ENCODE results near the gene PRR15. TPM values are rescaled to one million over a fixed set of nuclear protein-coding genes. Genes with fewer than 3 reads are reported as not detected.

PRR15 gene
- total RNA-seq, 1 experiment from 2014 or later = 2.9 TPM

- BruUV-seq (replicated peaks) = no TSS peak
- H3K4me1 ChIP-seq (ENCODE audit: control insufficient read depth in 1 of 2, insufficient read depth in 2 of 2, low read length in 2 of 2) = no peaks in the 10 kb centered on the region
- H2AFZ ChIP-seq (ENCODE audit: low read depth, low read length, poor library complexity, severe bottlenecking) = no peak overlapping the region
- no peaks in the 10 kb centered on the region for H4K20me1 ChIP-seq (ENCODE audit: insufficient read depth)
- intact Hi-C loops (cut with micrococcal nuclease) = no loop called here
- H3K79me2 ChIP-seq (ENCODE audit: insufficient read depth, low read length) = no peaks in the 10 kb centered on the region
- no peaks in the 10 kb centered on the region for H3K36me3 ChIP-seq (ENCODE audit: control insufficient read depth in 1 of 2, insufficient read depth in 2 of 2, low read length in 2 of 2)
- DNase-seq (ENCODE audit: low read depth, low spot score) = no peak
- no peaks in the 10 kb centered on the region for H3K27me3 ChIP-seq (ENCODE audit: insufficient read depth, low read length)
- H3K4me2 ChIP-seq (ENCODE audit: low read length) = no peak overlapping the region
- no peak for ATAC-seq
- H3K9me3 ChIP-seq (ENCODE audit: control insufficient read depth in 1 of 2, insufficient read depth in 1 of 2, low read depth in 1 of 2, low read length in 2 of 2) = no peaks in the 10 kb centered on the region
- no peak overlapping the region for H3K27ac ChIP-seq (ENCODE audit: low read depth, low read length)
- RAD21 ChIA-PET (ENCODE audit: low non-redundant PET in 1 of 2, low total read pairs in 2 of 2, uncharacterized antibody in 2 of 2, unreplicated experiment in 2 of 2) = no interaction called here
- TF ChIP-seq JUND (IDR thresholded peaks at IDR 0.05) (no peak), ZBTB33 (IDR thresholded peaks at IDR 0.05; ENCODE audit: extremely low read depth, insufficient replicate concordance, low read length) (no peak), SRF (IDR thresholded peaks at IDR 0.05; ENCODE audit: low read depth) (no peak), RAD21 (IDR thresholded peaks at IDR 0.05; ENCODE audit: low read depth) (no peak), CBX3 (IDR thresholded peaks at IDR 0.05; ENCODE audit: low read depth) (no peak), POLR2AphosphoS5 (IDR thresholded peaks at IDR 0.05; ENCODE audit: low read depth, low read length) (no peak), ATF3 (IDR thresholded peaks at IDR 0.05) (no peak), EZH2phosphoT487 (IDR thresholded peaks at IDR 0.05; ENCODE audit: borderline replicate concordance) (no peak), ELF1 (IDR thresholded peaks at IDR 0.05; ENCODE audit: borderline replicate concordance, low read depth) (no peak), CTCF (IDR thresholded peaks at IDR 0.05 in 2 of 3, conservative IDR thresholded peaks at IDR 0.05 in 1 of 3; ENCODE audit: borderline replicate concordance in 1 of 3, insufficient read depth in 1 of 3, low read depth in 2 of 3, low read length in 2 of 3) (no peak), YY1 (IDR thresholded peaks at IDR 0.05; ENCODE audit: extremely low read depth, insufficient replicate concordance, low read depth, low read length) (no peak), REST (IDR thresholded peaks at IDR 0.05; ENCODE audit: low read depth) (no peak), POLR2A (IDR thresholded peaks at IDR 0.05; ENCODE audit: borderline replicate concordance, extremely low read depth, insufficient read depth, insufficient read length) (no peak), ZNF274 (IDR thresholded peaks at IDR 0.05; ENCODE audit: low read depth, low read length) (no peak), EZH2 (IDR thresholded peaks at IDR 0.05) (no peak), ZFX (IDR thresholded peaks at IDR 0.05) (no peak), EGR1 (IDR thresholded peaks at IDR 0.05; ENCODE audit: low read depth) (no peak), SIN3A (IDR thresholded peaks at IDR 0.05; ENCODE audit: low read depth) (no peak), FOSL1 (IDR thresholded peaks at IDR 0.05; ENCODE audit: low read depth) (no peak)
- H3K4me3 ChIP-seq (replicated peaks in 1 of 2; ENCODE audit: low read depth in 1 of 2, low read length in 2 of 2) = no peak overlapping the region
- POLR2A ChIA-PET = no interaction called here
- H3K9me2 ChIP-seq (ENCODE audit: insufficient read depth) = no peaks in the 10 kb centered on the region
- no peak overlapping the region for H3K9ac ChIP-seq (ENCODE audit: low read length)
- CTCF ChIA-PET = no interaction called here
Measured at GRCh38 chr7:29516491-29516890, 47.1 kb upstream of the PRR15 start.
